ENCODE results near the gene ACYP2.

- TF ChIP-seq CTCF (IDR thresholded peaks at IDR 0.05; ENCODE audit: borderline replicate concordance, extremely low read depth, low read length, poor library complexity, severe bottlenecking) (no peak), EZH2 (IDR thresholded peaks at IDR 0.05; ENCODE audit: borderline replicate concordance, low read depth, low read length, severe bottlenecking) (no peak)
Measured at GRCh38 chr2:54313147-54313546, 197.7 kb downstream of the ACYP2 start.

All from DND-41 (cell line).